Psoas muscle (tissue), 8 donors: ENCODE measurements around the gene RNASE2. TPM values are rescaled to one million over a fixed set of nuclear protein-coding genes. Genes with fewer than 3 reads are reported as not detected.

ENCODE experiments used
- ATAC-seq, 4 donors: fragments of 200-7000 bp; cut with Tn5 transposase; one replicate each; pipeline ENCODE4 v1.9.1; 2020; ENCODE audit warnings: moderate library complexity in 3 of 4, mild to moderate bottlenecking in 2 of 4
- DNase-seq, 2 donors: peaks; one replicate each; pipeline ENCODE4 v3.0.0-alpha.2; 2020
- H3K27ac ChIP-seq: fragments of 200-600 bp; one replicate; pipeline ENCODE4 v1.8.0; 2022
- H3K27me3 ChIP-seq, 3 donors: fragments of 200-600 bp in 1 of 3; one replicate each; pipeline versions ENCODE4 v1.6.1 to v1.8.0; 2013 to 2022; ENCODE audit warnings: low read length in 2 of 3, mild to moderate bottlenecking in 2 of 3, moderate library complexity in 1 of 3; ENCODE audit not compliant: insufficient read depth in 3 of 3
- H3K36me3 ChIP-seq, 2 donors: fragments of 200-600 bp in 1 of 2; one replicate each; pipeline versions ENCODE4 v1.6.1 to v1.8.0; 2013 to 2022; ENCODE audit warnings: low read depth in 1 of 2, mild to moderate bottlenecking in 1 of 2, moderate library complexity in 1 of 2; ENCODE audit not compliant: insufficient read depth in 1 of 2
- H3K4me1 ChIP-seq: fragments of 200-600 bp; one replicate; pipeline ENCODE4 v1.8.0; 2022
- H3K4me3 ChIP-seq: fragments of 200-600 bp; one replicate; pipeline ENCODE4 v1.8.0; 2022; ENCODE audit warnings: mild to moderate bottlenecking
- H3K9me3 ChIP-seq: fragments of 200-600 bp; one replicate; pipeline ENCODE4 v1.8.0; 2022
- CTCF ChIP-seq: fragments of 200-600 bp; IDR thresholded peaks from one replicate; pipeline ENCODE4 v1.8.0; 2022; ENCODE audit warnings: antibody characterized with exemption
- WGBS, 3 donors: extraction: QIAGEN DNeasy Blood & Tissue Kit; methylation state at CpG; one replicate each; pipeline versions ENCODE4 v1.1.6 to v1.1.7; 2013; 5-methylcytosine and 5-hydroxymethylcytosine counted together
- intact Hi-C, 2 donors: fragments of 100-400 bp; cut with DNase I; formaldehyde crosslinking; loops; one replicate each; pipeline versions ENCODE4 v1.11.0 to v1.14.2; 2022
- polyA plus RNA-seq, 3 donors: library from polyadenylated mRNA; stranded (reverse); fragments of 200-250 nt; gene quantifications; one replicate each; pipeline ENCODE4 v1.2.3, GENCODE V29; 2013
- total RNA-seq, 4 donors: library from RNA; stranded (reverse); fragmentation: NEBNext Ultra II Directional in 2 of 4; extraction: Animal tissue kit (Norgen Biotek cat#: 25700) in 2 of 4; gene quantifications; one replicate each; pipeline versions ENCODE4 v1.2.1 to v1.2.4, GENCODE V29; 2021 to 2023
- donor health status: healthy with polysubstance abuse.
- donor health status: DM: no; HTN: no; CAD: no; lungs with moderate emphysema.
- donor health status: Bipolar disorder and iron deficiency.
- donor health status: healthy.
- donor health status: DM: yes; HTN: yes; CAD: no.
- donor health status: DM: no; HTN: no; CAD: no.
- donor health status: DM: no; HTN: no; CAD: no.
- donor health status: DM: yes; HTN: yes; CAD: no.

The RNASE2 gene
- total and polyA plus RNA-seq, 7 donors = 0.38 to 1.8 (median 0.99) TPM; not detected in 1

GRCh38 chr14:20969336-20969735, 14.0 kb downstream of the RNASE2 start:
- no peaks in the 10 kb centered on the region for H3K36me3 ChIP-seq
- no peak overlapping the region for H3K4me3 ChIP-seq
- DNase-seq (no peak), ATAC-seq (no peak)
- peaks cover 4% of the 10 kb centered on the region for H3K4me1 ChIP-seq
- intact Hi-C loops = loop anchor here (10.0 kb wide), 2 partner anchors 115 to 275 kb away; no protein-coding TSS in a partner anchor
- peaks cover 0 to 16% (median 2%) of the 10 kb centered on the region in 3 donors for H3K27me3 ChIP-seq
- no peak for TF ChIP-seq CTCF
- WGBS, 3 donors = 87 to 92% (median 87%) methylated on average over 3 of the region's 3 CpGs
- no peak overlapping the region for H3K27ac ChIP-seq
- no peaks in the 10 kb centered on the region for H3K9me3 ChIP-seq

- peaks cover 4% of the 10 kb centered on the region for H3K4me1 ChIP-seq
- intact Hi-C loops = loop anchor here (2.0 to 10.0 kb wide), 3 partner anchors 112 to 356 kb away; no protein-coding TSS in a partner anchor
- no peak overlapping the region for H3K27ac ChIP-seq
- H3K9me3 ChIP-seq = no peaks in the 10 kb centered on the region
- peak overlapping the region; percentile 75 for H3K4me3 ChIP-seq
- H3K27me3 ChIP-seq = peaks cover 0 to 6% (median 2%) of the 10 kb centered on the region in 3 donors
- H3K36me3 ChIP-seq = no peaks in the 10 kb centered on the region
- whole genome bisulfite sequencing, 3 donors = 16 to 27% (median 23%) methylated on average over 10 of the region's 10 CpGs
- ATAC-seq (peak in 3 of 4 donors; percentile 6 to 25 (median 7)), DNase-seq (no peak)
- TF ChIP-seq CTCF = no peak
Observed at GRCh38 chr14:20970647-20970982, 15.3 kb downstream of the RNASE2 start.

- H3K36me3 ChIP-seq = no peaks in the 10 kb centered on the region
- H3K4me3 ChIP-seq = peak overlapping the region; percentile 75
- peak; percentile 97 to 99 (median 98) for ATAC-seq
- peak; percentile 83 to 91 for DNase-seq
- no peaks in the 10 kb centered on the region for H3K9me3 ChIP-seq
- intact Hi-C loops = loop anchor here (2.0 to 10.0 kb wide), 3 partner anchors 112 to 356 kb away; no protein-coding TSS in a partner anchor
- H3K27me3 ChIP-seq = peaks cover 0 to 6% (median 2%) of the 10 kb centered on the region in 3 donors
- H3K4me1 ChIP-seq = peaks cover 4% of the 10 kb centered on the region
- peak; percentile 85 for TF ChIP-seq CTCF
- peak overlapping the region; percentile 53 for H3K27ac ChIP-seq
- WGBS, 3 donors = 0 to 1% (median 1%) methylated on average over 41 to 47 of the region's 47 CpGs
Observed at GRCh38 chr14:20970983-20971704, 15.9 kb downstream of the RNASE2 start.

GRCh38 chr14:20971705-20972021, 16.4 kb downstream of the RNASE2 start:
- WGBS, 3 donors = 13 to 14% (median 14%) methylated on average over 8 of the region's 8 CpGs
- ATAC-seq = peak in 2 of 4 donors; percentile 24 to 39

More at GRCh38 chr14:20971705-20972021, 16.4 kb downstream of the RNASE2 start:
- intact Hi-C loops = loop anchor here (2.0 to 10.0 kb wide), 3 partner anchors 113 to 357 kb away; no protein-coding TSS in a partner anchor
- peak overlapping the region; percentile 75 for H3K4me3 ChIP-seq
- DNase-seq = no peak
- peaks cover 4% of the 10 kb centered on the region for H3K4me1 ChIP-seq
- TF ChIP-seq CTCF = no peak
- H3K36me3 ChIP-seq = no peaks in the 10 kb centered on the region
- peaks cover 0 to 6% (median 0%) of the 10 kb centered on the region in 3 donors for H3K27me3 ChIP-seq
- no peaks in the 10 kb centered on the region for H3K9me3 ChIP-seq
- H3K27ac ChIP-seq = peak overlapping the region; percentile 53
